ENCODE data around the gene RNASEH2B. TPM values are rescaled to one million over a fixed set of nuclear protein-coding genes. Genes with fewer than 3 reads are reported as not detected.

The RNASEH2B gene
- total RNA-seq (2022; extraction: Qiagen RNA extraction; ENCODE audit: low read depth): 24.8 to 37.3 TPM (median 26.8 TPM) in 5 replicates

GRCh38 chr13:50909605-50910484 is at the start of gene RNASEH2B:
RNASEH2B (plus strand) TSS chr13:50909791; CDS start chr13:50910077, 286 bp downstream.

Other genes starting within 250 kb of the RNASEH2B start
- gene DLEU7, start 66.1 kb upstream of the RNASEH2B start, total RNA-seq (2022; extraction: Qiagen RNA extraction; ENCODE audit: low read depth): not detected in 5 replicates
- gene C13orf42, start 201.5 kb downstream of the RNASEH2B start, total RNA-seq (2022; extraction: Qiagen RNA extraction; ENCODE audit: low read depth): not detected in 5 replicates

Data from A549 treated with ZK216348 at 1 μM for 4 hours (cell line).